Karpas-422 (cell line): ENCODE results near the gene ZBED4. TPM values are rescaled to one million over a fixed set of nuclear protein-coding genes. Genes with fewer than 3 reads are reported as not detected.

Experiments used
- DNase-seq: peaks from one replicate; pipeline ENCODE4 v3.0.0-alpha.2; 2015
- H2AFZ ChIP-seq: fragments of 200-600 bp; sonication (generic); 2 replicates; pipeline ENCODE4 v1.6.1; 2014; ENCODE audit warnings: antibody characterized with exemption, low read length, mixed read lengths
- H3K27ac ChIP-seq: fragments of 200-600 bp; sonication (generic); 2 replicates; pipeline ENCODE4 v1.5.1; 2014; ENCODE audit warnings: mild to moderate bottlenecking, low read length, moderate library complexity
- H3K27me3 ChIP-seq: fragments of 200-600 bp; sonication (generic); 2 replicates; pipeline ENCODE4 v1.6.1; 2014; ENCODE audit warnings: low read length, mixed read lengths
- H3K36me3 ChIP-seq: fragments of 200-600 bp; sonication (generic); 2 replicates; pipeline ENCODE4 v1.6.1; 2014; ENCODE audit warnings: low read length, mixed read lengths; ENCODE audit not compliant: insufficient read depth
- H3K4me1 ChIP-seq: fragments of 200-600 bp; sonication (generic); 2 replicates; pipeline ENCODE4 v1.6.1; 2014; ENCODE audit warnings: mild to moderate bottlenecking, low read length, mixed read lengths
- H3K4me2 ChIP-seq: fragments of 200-600 bp; sonication (generic); 2 replicates; pipeline ENCODE4 v1.6.1; 2014; ENCODE audit warnings: low read length, low read depth, mild to moderate bottlenecking; ENCODE audit not compliant: poor library complexity, severe bottlenecking
- H3K4me3 ChIP-seq: fragments of 200-600 bp; sonication (generic); 2 replicates; pipeline ENCODE4 v1.5.1; 2014; ENCODE audit warnings: mild to moderate bottlenecking, antibody characterized with exemption, low read length, mixed read lengths
- H3K79me2 ChIP-seq: fragments of 200-600 bp; sonication (generic); 2 replicates; pipeline ENCODE4 v1.6.1; 2014; ENCODE audit warnings: mild to moderate bottlenecking, low read length, mixed read lengths
- H3K9ac ChIP-seq: fragments of 200-600 bp; sonication (generic); 2 replicates; pipeline ENCODE4 v1.6.0; 2014; ENCODE audit warnings: low read length
- H3K9me2 ChIP-seq: fragments of 200-600 bp; sonication (generic), shearing (Covaris generic); replicated peaks from 2 replicates; pipeline ENCODE4 v1.6.0; 2014; ENCODE audit warnings: mild to moderate bottlenecking, low read length, moderate library complexity; ENCODE audit not compliant: insufficient read depth
- H3K9me3 ChIP-seq: fragments of 300-700, 200-600 bp; sonication (generic); 2 replicates; pipeline ENCODE4 v1.6.1; 2014; ENCODE audit warnings: low read length, mixed read lengths
- H4K20me1 ChIP-seq: fragments of 200-600 bp; sonication (generic); 2 replicates; pipeline ENCODE4 v1.6.1; 2014; ENCODE audit warnings: mild to moderate bottlenecking, antibody characterized with exemption, low read length, low read depth; ENCODE audit not compliant: insufficient read depth
- total RNA-seq: library from RNA; depleted of rRNA; stranded (reverse); fragments of >200 nt; shearing (Covaris generic); gene quantifications from 2 replicates; pipeline ENCODE4 v1.2.3, GENCODE V29; 2014; ENCODE audit warnings: low replicate concordance

Gene ZBED4
- total RNA-seq, 1 experiment from 2014 or later, result 24.6 TPM

- peaks cover 82% of the 10 kb centered on the region for H3K79me2 ChIP-seq
- no peak overlapping the region for H3K27ac ChIP-seq
- H3K4me1 ChIP-seq, result no peaks in the 10 kb centered on the region
- H2AFZ ChIP-seq, result no peak overlapping the region
- peaks cover 4% of the 10 kb centered on the region; the same call in 1 of the 2 replicates for H4K20me1 ChIP-seq
- H3K4me3 ChIP-seq, result no peak overlapping the region
- no peaks in the 10 kb centered on the region for H3K9me2 ChIP-seq
- no peaks in the 10 kb centered on the region for H3K9me3 ChIP-seq
- H3K9ac ChIP-seq, result no peak overlapping the region
- DNase-seq, result no peak
- peaks cover 61% of the 10 kb centered on the region for H3K36me3 ChIP-seq
- no peaks in the 10 kb centered on the region for H3K27me3 ChIP-seq
- no peak overlapping the region for H3K4me2 ChIP-seq
These were observed 31.6 kb downstream of the ZBED4 start for GRCh38 chr22:49885281-49885680.

DNA sequence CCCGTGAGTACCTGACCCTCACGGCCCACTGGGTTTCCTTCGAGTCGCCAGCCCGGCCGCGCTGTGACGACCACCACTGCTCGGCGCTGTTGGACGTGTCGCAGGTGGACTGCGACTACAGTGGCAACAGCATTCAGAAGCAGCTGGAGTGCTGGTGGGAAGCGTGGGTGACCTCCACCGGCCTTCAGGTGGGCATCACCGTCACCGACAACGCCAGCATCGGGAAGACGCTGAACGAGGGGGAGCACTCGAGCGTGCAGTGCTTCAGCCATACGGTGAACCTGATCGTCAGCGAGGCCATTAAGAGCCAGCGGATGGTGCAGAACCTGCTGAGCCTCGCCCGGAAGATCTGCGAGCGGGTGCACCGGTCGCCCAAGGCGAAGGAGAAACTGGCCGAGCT, 32.2 kb downstream of the ZBED4 start:
- H4K20me1 ChIP-seq, result peaks cover 4% of the 10 kb centered on the region; the same call in 1 of the 2 replicates
- H3K4me3 ChIP-seq, result no peak overlapping the region
- no peak for DNase-seq
- H3K9ac ChIP-seq, result no peak overlapping the region
- no peaks in the 10 kb centered on the region for H3K27me3 ChIP-seq
- H3K9me3 ChIP-seq, result no peaks in the 10 kb centered on the region
- no peak overlapping the region for H3K27ac ChIP-seq
- no peak overlapping the region for H2AFZ ChIP-seq
- H3K4me1 ChIP-seq, result no peaks in the 10 kb centered on the region
- H3K9me2 ChIP-seq, result no peaks in the 10 kb centered on the region
- H3K4me2 ChIP-seq, result no peak overlapping the region
- H3K36me3 ChIP-seq, result peaks cover 61% of the 10 kb centered on the region
- peaks cover 76% of the 10 kb centered on the region for H3K79me2 ChIP-seq

- Histone ChIP-seq H3K9ac (no peak overlapping the region), H3K4me2 (no peak overlapping the region), H3K27me3 (no peaks in the 10 kb centered on the region), H3K36me3 (peaks cover 61% of the 10 kb centered on the region), H3K9me2 (no peaks in the 10 kb centered on the region), H3K27ac (no peak overlapping the region), H2AFZ (no peak overlapping the region), H3K4me3 (no peak overlapping the region), H3K9me3 (no peaks in the 10 kb centered on the region), H4K20me1 (peaks cover 4% of the 10 kb centered on the region; the same call in 1 of the 2 replicates), H3K4me1 (no peaks in the 10 kb centered on the region), H3K79me2 (peaks cover 70% of the 10 kb centered on the region)
- DNase-seq, result no peak
These were observed 32.9 kb downstream of the ZBED4 start for GRCh38 chr22:49886346-49887063.

- no peaks in the 10 kb centered on the region for H3K4me1 ChIP-seq
- peaks cover 2% of the 10 kb centered on the region; the same call in 1 of the 2 replicates for H4K20me1 ChIP-seq
- H3K9ac ChIP-seq, result no peak overlapping the region
- peaks cover 64% of the 10 kb centered on the region for H3K79me2 ChIP-seq
- no peak for DNase-seq
- H3K36me3 ChIP-seq, result peaks cover 61% of the 10 kb centered on the region
- no peaks in the 10 kb centered on the region for H3K9me2 ChIP-seq
- no peaks in the 10 kb centered on the region for H3K9me3 ChIP-seq
- H2AFZ ChIP-seq, result no peak overlapping the region
- no peak overlapping the region for H3K4me2 ChIP-seq
- no peak overlapping the region for H3K4me3 ChIP-seq
- no peaks in the 10 kb centered on the region for H3K27me3 ChIP-seq
- H3K27ac ChIP-seq, result no peak overlapping the region
These were observed 33.4 kb downstream of the ZBED4 start for GRCh38 chr22:49887064-49887451.

GRCh38 chr22:49887702-49888101, 34.1 kb downstream of the ZBED4 start:
- peaks cover 58% of the 10 kb centered on the region for H3K79me2 ChIP-seq
- no peak overlapping the region for H3K4me2 ChIP-seq
- no peaks in the 10 kb centered on the region for H4K20me1 ChIP-seq
- DNase-seq, result no peak
- H3K9ac ChIP-seq, result no peak overlapping the region
- no peaks in the 10 kb centered on the region for H3K27me3 ChIP-seq
- H3K36me3 ChIP-seq, result peaks cover 61% of the 10 kb centered on the region
- no peaks in the 10 kb centered on the region for H3K9me2 ChIP-seq
- no peak overlapping the region for H3K27ac ChIP-seq
- H2AFZ ChIP-seq, result no peak overlapping the region
- no peak overlapping the region for H3K4me3 ChIP-seq
- H3K4me1 ChIP-seq, result no peaks in the 10 kb centered on the region
- H3K9me3 ChIP-seq, result no peaks in the 10 kb centered on the region

DNA sequence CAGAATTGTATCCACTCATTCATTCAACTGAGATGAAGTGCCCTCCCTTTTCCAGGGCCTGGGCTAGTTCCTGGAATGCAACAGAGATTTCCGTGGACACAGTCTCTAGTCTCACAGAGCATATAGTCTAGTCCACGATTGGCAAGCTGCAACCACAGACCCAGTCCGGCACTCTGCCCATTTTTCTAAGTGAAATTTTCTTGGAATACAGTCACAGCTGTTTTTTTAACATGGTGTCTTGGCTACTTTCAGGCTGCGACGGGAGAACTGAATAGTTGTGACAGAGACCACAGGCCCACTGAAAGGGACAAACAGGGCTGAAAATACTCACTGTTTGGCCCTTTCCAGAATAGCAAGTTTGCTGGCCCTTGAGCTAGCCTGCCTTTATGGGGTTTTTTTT, 35.4 kb downstream of the ZBED4 start:
- no peak overlapping the region for H3K9ac ChIP-seq
- H3K9me3 ChIP-seq, result no peaks in the 10 kb centered on the region
- no peaks in the 10 kb centered on the region for H3K9me2 ChIP-seq
- no peak overlapping the region for H3K27ac ChIP-seq
- no peaks in the 10 kb centered on the region for H3K4me1 ChIP-seq
- no peaks in the 10 kb centered on the region for H3K27me3 ChIP-seq
- H4K20me1 ChIP-seq, result no peaks in the 10 kb centered on the region
- no peak overlapping the region for H2AFZ ChIP-seq
- H3K4me3 ChIP-seq, result no peak overlapping the region
- H3K79me2 ChIP-seq, result peaks cover 44% of the 10 kb centered on the region
- no peak for DNase-seq
- H3K4me2 ChIP-seq, result no peak overlapping the region
- H3K36me3 ChIP-seq, result peaks cover 49% of the 10 kb centered on the region

- Histone ChIP-seq H2AFZ (no peak overlapping the region), H3K9me2 (no peaks in the 10 kb centered on the region), H4K20me1 (no peaks in the 10 kb centered on the region), H3K79me2 (peaks cover 22% of the 10 kb centered on the region), H3K9ac (no peak overlapping the region), H3K36me3 (peaks cover 19% of the 10 kb centered on the region), H3K4me3 (no peak overlapping the region), H3K9me3 (no peaks in the 10 kb centered on the region), H3K27me3 (no peaks in the 10 kb centered on the region), H3K4me1 (no peaks in the 10 kb centered on the region), H3K27ac (no peak overlapping the region), H3K4me2 (no peak overlapping the region)
- no peak for DNase-seq
These were observed 38.7 kb downstream of the ZBED4 start for GRCh38 chr22:49892226-49892899.

DNA sequence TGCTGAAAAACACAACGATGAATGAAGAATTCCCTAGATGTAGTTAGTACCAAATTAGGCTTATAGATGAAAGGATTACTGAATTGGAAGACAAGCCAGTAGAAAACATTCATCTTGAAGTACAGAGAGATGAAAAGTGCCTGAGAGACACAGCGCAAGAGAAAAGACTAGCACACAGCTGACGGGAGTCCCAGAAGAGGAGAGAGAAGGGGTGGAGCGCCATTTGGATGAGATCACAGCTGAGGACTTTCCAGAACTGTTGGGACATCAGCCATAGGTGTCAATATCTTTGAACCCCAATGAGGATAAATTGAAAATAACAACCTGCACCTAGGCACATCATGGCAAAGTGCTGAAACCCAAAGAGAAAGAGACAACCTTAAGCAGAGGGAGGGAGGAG, 39.4 kb downstream of the ZBED4 start:
- Histone ChIP-seq H3K4me2 (no peak overlapping the region), H3K79me2 (peaks cover 16% of the 10 kb centered on the region), H3K9ac (no peak overlapping the region), H3K9me3 (no peaks in the 10 kb centered on the region), H3K4me3 (no peak overlapping the region), H3K4me1 (no peaks in the 10 kb centered on the region), H2AFZ (no peak overlapping the region), H3K27me3 (no peaks in the 10 kb centered on the region), H4K20me1 (no peaks in the 10 kb centered on the region), H3K36me3 (peaks cover 13% of the 10 kb centered on the region), H3K27ac (no peak overlapping the region), H3K9me2 (no peaks in the 10 kb centered on the region)
- no peak for DNase-seq
